ENCODE results near the gene PRAMEF18. TPM values are rescaled to one million over a fixed set of nuclear protein-coding genes. Genes with fewer than 3 reads are reported as not detected.
"Not testable (repeated sequence)": the region's sequence is repeated elsewhere in the genome, so short reads cannot be mapped to it uniquely, and the experiment has no call there.

Gene PRAMEF18
- total RNA-seq, 1 experiment from 2014 or later, result not detected

GRCh38 chr1:13253898-13254297 is 27.9 kb upstream of the PRAMEF18 start, which contains the start of gene PRAMEF5:
PRAMEF5 (plus strand) TSS chr1:13254198; CDS start chr1:13259269, 5,071 bp downstream.
- H4K91ac ChIP-seq (ENCODE audit: insufficient read length, low read depth, low read length); H2BK12ac ChIP-seq (ENCODE audit: insufficient read length, low read depth, low read length); H3K9me3 ChIP-seq (ENCODE audit: control insufficient read depth, low read depth, low read length); H2BK15ac ChIP-seq (ENCODE audit: low read depth, low read length); H3K79me1 ChIP-seq (ENCODE audit: insufficient read depth, low read depth, low read length, poor library complexity, severe bottlenecking); H2BK20ac ChIP-seq (ENCODE audit: low read depth, low read length, poor library complexity, severe bottlenecking); H2BK5ac ChIP-seq (ENCODE audit: insufficient read length, low read length); H3K4me1 ChIP-seq (ENCODE audit: insufficient read depth, low read length); H3K4me2 ChIP-seq (ENCODE audit: insufficient read depth, insufficient read length, low read length); H3K36me3 Mint-ChIP-seq (ENCODE audit: insufficient read depth in 1 of 3, low read depth in 3 of 3); H3K23me2 ChIP-seq (ENCODE audit: insufficient read length, low read depth, low read length, poor library complexity, severe bottlenecking); H4K8ac ChIP-seq (replicated peaks; ENCODE audit: insufficient read length, low read depth, low read length); H4K5ac ChIP-seq (ENCODE audit: insufficient read length, low read depth, low read length); H3K27me3 Mint-ChIP-seq (ENCODE audit: low read depth); H2BK120ac ChIP-seq (ENCODE audit: low read depth, low read length, poor library complexity, severe bottlenecking); H3K9me3 Mint-ChIP-seq; H3K4ac ChIP-seq (ENCODE audit: low read depth, low read length); H3K4me3 Mint-ChIP-seq; H3K27ac ChIP-seq (ENCODE audit: insufficient read length, low read depth, low read length); H3K18ac ChIP-seq (ENCODE audit: insufficient read length, low read depth, low read length); H3K79me2 ChIP-seq (ENCODE audit: insufficient read depth, low read length); H3K56ac ChIP-seq (ENCODE audit: insufficient read length, low read depth, low read length); H3K27ac Mint-ChIP-seq; H3T11ph ChIP-seq (ENCODE audit: low read length); H3K9ac ChIP-seq (ENCODE audit: extremely low read depth, insufficient read length, low read length); DNase-seq; H2AK5ac ChIP-seq (ENCODE audit: insufficient read length, low read length); H3K14ac ChIP-seq (ENCODE audit: insufficient read depth, low read length); H3K4me1 Mint-ChIP-seq; H4K20me1 ChIP-seq (ENCODE audit: control insufficient read depth, insufficient read depth, insufficient read length); H3K23ac ChIP-seq (ENCODE audit: insufficient read length, low read depth, low read length); H3K27me3 ChIP-seq (ENCODE audit: insufficient read depth, low read length); H2AFZ ChIP-seq (ENCODE audit: low read length): not testable (repeated sequence)
- no CpG with 5 or more reads among the region's 5 CpGs for WGBS (ENCODE audit: extremely low coverage, insufficient read length, low lambda C conversion rate)

- not testable (repeated sequence) for H3K56ac ChIP-seq (ENCODE audit: insufficient read length, low read depth, low read length); H3K79me1 ChIP-seq (ENCODE audit: insufficient read depth, low read depth, low read length, poor library complexity, severe bottlenecking); H2BK120ac ChIP-seq (ENCODE audit: low read depth, low read length, poor library complexity, severe bottlenecking); H2BK5ac ChIP-seq (ENCODE audit: insufficient read length, low read length); H4K5ac ChIP-seq (ENCODE audit: insufficient read length, low read depth, low read length); H3K4me1 Mint-ChIP-seq; H3K27ac ChIP-seq (ENCODE audit: insufficient read length, low read depth, low read length); H2BK20ac ChIP-seq (ENCODE audit: low read depth, low read length, poor library complexity, severe bottlenecking); H3K27ac Mint-ChIP-seq; H2AFZ ChIP-seq (ENCODE audit: low read length); H4K8ac ChIP-seq (replicated peaks; ENCODE audit: insufficient read length, low read depth, low read length); H3K4ac ChIP-seq (ENCODE audit: low read depth, low read length); H3K27me3 Mint-ChIP-seq (ENCODE audit: low read depth); H3K23ac ChIP-seq (ENCODE audit: insufficient read length, low read depth, low read length); H3K4me1 ChIP-seq (ENCODE audit: insufficient read depth, low read length); H3K9ac ChIP-seq (ENCODE audit: extremely low read depth, insufficient read length, low read length); H3K4me3 Mint-ChIP-seq; H3K23me2 ChIP-seq (ENCODE audit: insufficient read length, low read depth, low read length, poor library complexity, severe bottlenecking); H3K18ac ChIP-seq (ENCODE audit: insufficient read length, low read depth, low read length); H3K27me3 ChIP-seq (ENCODE audit: insufficient read depth, low read length); H4K20me1 ChIP-seq (ENCODE audit: control insufficient read depth, insufficient read depth, insufficient read length); H3K4me2 ChIP-seq (ENCODE audit: insufficient read depth, insufficient read length, low read length); H4K91ac ChIP-seq (ENCODE audit: insufficient read length, low read depth, low read length); H3K14ac ChIP-seq (ENCODE audit: insufficient read depth, low read length); H3T11ph ChIP-seq (ENCODE audit: low read length); H3K79me2 ChIP-seq (ENCODE audit: insufficient read depth, low read length); DNase-seq; H2AK5ac ChIP-seq (ENCODE audit: insufficient read length, low read length); H2BK12ac ChIP-seq (ENCODE audit: insufficient read length, low read depth, low read length); H2BK15ac ChIP-seq (ENCODE audit: low read depth, low read length)
- no CpG with 5 or more reads among the region's 7 CpGs for WGBS (ENCODE audit: extremely low coverage, insufficient read length, low lambda C conversion rate)
- Mint-ChIP-seq H3K36me3 (ENCODE audit: insufficient read depth in 1 of 3, low read depth in 3 of 3) (peaks cover 12 to 31% (median 16%) of the 10 kb centered on the region in 3 experiments; a peak in 6 of 7 replicates), H3K9me3 (peaks cover 45 to 46% of the 10 kb centered on the region in 2 experiments)
- peaks cover 47% of the 10 kb centered on the region for H3K9me3 ChIP-seq (ENCODE audit: control insufficient read depth, low read depth, low read length)
These were observed 21.2 kb upstream of the PRAMEF18 start for GRCh38 chr1:13247122-13247521.

Data from H9 (cell line).